Right ventricle myocardium inferior (tissue), 1 donor: ENCODE results near the gene GAS2L2. TPM values are rescaled to one million over a fixed set of nuclear protein-coding genes. Genes with fewer than 3 reads are reported as not detected.
"Not testable (repeated sequence)": the region's sequence is repeated elsewhere in the genome, so short reads cannot be mapped to it uniquely, and the experiment has no call there.

Experiments
- ATAC-seq: fragments of 200-7000 bp; cut with Tn5 transposase; one replicate; pipeline ENCODE4 v1.9.1; 2020; ENCODE audit warnings: mild to moderate bottlenecking, moderate library complexity
- DNase-seq: peaks from one replicate; pipeline ENCODE4 v3.0.0; 2021; ENCODE audit errors: missing footprints
- intact Hi-C: fragments of 100-400 bp; cut with DNase I; formaldehyde crosslinking; loops from one replicate; pipeline ENCODE4 v1.11.0; 2022
- total RNA-seq: library from RNA; stranded (reverse); fragmentation: NEBNext Ultra II Directional; extraction: Animal tissue kit (Norgen Biotek cat#: 25700); gene quantifications from one replicate; pipeline ENCODE4 v1.2.1, GENCODE V29; 2021
- donor health status: DM: no; HTN: yes; CAD: no; lungs with severe emphysema.

GAS2L2 gene
- total RNA-seq, 1 donor from 2014 or later: 0.27 TPM

DNA sequence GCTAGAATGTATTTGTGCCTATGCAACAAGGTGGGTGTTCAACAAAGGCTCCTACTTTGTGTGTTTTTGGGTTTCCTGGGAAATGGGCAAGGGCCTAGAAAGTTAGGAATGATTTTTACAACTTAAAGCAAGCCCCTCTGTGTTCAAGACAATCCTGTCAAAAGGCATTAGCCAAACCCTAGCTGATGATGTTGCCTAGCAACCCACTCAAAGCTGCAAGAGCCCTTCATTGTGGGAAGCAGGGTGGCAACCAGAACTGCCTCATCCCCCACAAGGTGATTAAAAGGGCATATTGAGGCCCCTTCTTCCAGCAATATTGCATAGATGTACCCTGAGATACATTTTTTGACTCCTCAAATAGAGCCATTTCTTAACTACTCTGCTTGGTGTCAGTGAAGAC lies 37.6 kb downstream of the GAS2L2 start:
- DNase-seq (no peak), ATAC-seq (no peak)
- intact Hi-C loops: no loop called here

GRCh38 chr17:35714988-35715387 lies 38.1 kb downstream of the GAS2L2 start:
- intact Hi-C loops: no loop called here
- DNase-seq (no peak), ATAC-seq (no peak)

GRCh38 chr17:35713069-35713728 lies 39.8 kb downstream of the GAS2L2 start:
- intact Hi-C loops: no loop called here
- DNase-seq (no peak), ATAC-seq (peak; percentile 84)

- ATAC-seq (no peak), DNase-seq (no peak)
- intact Hi-C loops: no loop called here
These were observed 42.1 kb downstream of the GAS2L2 start for GRCh38 chr17:35710950-35711349.

- DNase-seq (no peak), ATAC-seq (no peak)
- intact Hi-C loops: no loop called here
These were observed 43.2 kb downstream of the GAS2L2 start for GRCh38 chr17:35709874-35710273.

- intact Hi-C loops: no loop called here
- ATAC-seq (no peak), DNase-seq (no peak)
These were observed 44.1 kb downstream of the GAS2L2 start for GRCh38 chr17:35708951-35709350.

DNA sequence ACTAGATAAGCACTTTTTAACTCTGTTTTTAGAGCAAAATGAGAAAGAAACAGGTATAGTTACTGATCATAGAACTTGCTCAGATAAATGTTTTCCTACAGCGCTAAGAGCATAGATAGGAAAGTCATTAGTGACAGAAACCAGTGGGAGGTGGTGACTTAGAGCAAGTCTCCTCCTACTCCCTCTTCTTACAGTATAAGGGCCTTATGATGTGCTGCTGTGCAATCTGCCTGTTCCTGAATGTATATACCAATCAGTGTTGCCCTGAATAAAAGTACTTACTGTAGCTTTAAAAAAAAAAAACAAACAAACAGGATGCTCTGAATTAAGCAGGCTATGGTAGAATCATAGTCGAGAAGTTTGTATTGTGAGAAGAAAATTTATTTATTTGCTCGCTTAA lies 44.9 kb downstream of the GAS2L2 start:
- ATAC-seq (no peak), DNase-seq (no peak)
- intact Hi-C loops: no loop called here

- intact Hi-C loops: no loop called here
- DNase-seq (no peak), ATAC-seq (no peak)
These were observed 47.3 kb downstream of the GAS2L2 start for GRCh38 chr17:35705705-35706104.

GRCh38 chr17:35705230-35705629 lies 47.8 kb downstream of the GAS2L2 start:
- ATAC-seq: no peak
- intact Hi-C loops: no loop called here
- DNase-seq: no peak

GRCh38 chr17:35703308-35703707 lies 49.7 kb downstream of the GAS2L2 start:
- intact Hi-C loops, ATAC-seq, DNase-seq: not testable (repeated sequence)

GRCh38 chr17:35701491-35701890 lies 51.5 kb downstream of the GAS2L2 start:
- intact Hi-C loops: no loop called here
- DNase-seq (no peak), ATAC-seq (no peak)

GRCh38 chr17:35700150-35700549 lies 52.9 kb downstream of the GAS2L2 start:
- DNase-seq (no peak), ATAC-seq (no peak)

GRCh38 chr17:35698800-35699199 lies 54.2 kb downstream of the GAS2L2 start:
- intact Hi-C loops: no loop called here
- DNase-seq (no peak), ATAC-seq (no peak)

More at GRCh38 chr17:35700150-35700549, 52.9 kb downstream of the GAS2L2 start:
- intact Hi-C loops: no loop called here

GRCh38 chr17:35695613-35696012 lies 57.4 kb downstream of the GAS2L2 start:
- peak; percentile 69 for ATAC-seq
- intact Hi-C loops: no loop called here
- DNase-seq: no peak

GRCh38 chr17:35694906-35695305 lies 58.1 kb downstream of the GAS2L2 start:
- ATAC-seq (no peak), DNase-seq (no peak)
- intact Hi-C loops: no loop called here

Other genes with a start within 250 kb of the GAS2L2 start
- gene SLFN12L, start 215.6 kb downstream of the GAS2L2 start, total RNA-seq: 0.32 TPM
- gene SLFN14, start 192.4 kb downstream of the GAS2L2 start, total RNA-seq: not detected
- gene PEX12, start 174.7 kb downstream of the GAS2L2 start, total RNA-seq: 7.0 TPM
- gene AP2B1, start 165.9 kb downstream of the GAS2L2 start, total RNA-seq: 117 TPM
- 18.9 TPM for gene RASL10B, start 21.6 kb downstream of the GAS2L2 start, total RNA-seq
- not detected for gene C17orf50, start 7.6 kb upstream of the GAS2L2 start, total RNA-seq
- gene MMP28, start 42.4 kb upstream of the GAS2L2 start, total RNA-seq: 2.3 TPM
- gene TAF15, start 56.2 kb upstream of the GAS2L2 start, total RNA-seq: 95.9 TPM
- gene HEATR9, start 115.7 kb upstream of the GAS2L2 start, total RNA-seq: not detected
- 1.7 TPM for gene CCL5, start 127.1 kb upstream of the GAS2L2 start, total RNA-seq
- not detected for gene RDM1, start 177.5 kb upstream of the GAS2L2 start, total RNA-seq
- gene LYZL6, start 190.5 kb upstream of the GAS2L2 start, total RNA-seq: not detected
- gene CCL16, start 228.3 kb upstream of the GAS2L2 start, total RNA-seq: not detected
- 10.3 TPM for gene CCL14, start 233.5 kb upstream of the GAS2L2 start, total RNA-seq
- gene CCL15, start 248.3 kb upstream of the GAS2L2 start, total RNA-seq: not detected